Parathyroid adenoma (tissue), 2 donors: ENCODE data around the gene C1R.

Experiments
- H2AFZ ChIP-seq: fragments of 300-600 bp; sonication (generic); one replicate; pipeline ENCODE4 v1.7.0; 2017; ENCODE audit warnings: antibody characterized with exemption, mild to moderate bottlenecking
- H3K27ac ChIP-seq: fragments of 300-600 bp; sonication (generic); one replicate; pipeline ENCODE4 v1.7.0; 2017
- H3K27me3 ChIP-seq: fragments of 300-600 bp; sonication (generic); one replicate; pipeline ENCODE4 v1.7.0; 2017; ENCODE audit warnings: low read length; ENCODE audit not compliant: control insufficient read depth, insufficient read depth
- H3K36me3 ChIP-seq: fragments of 300-600 bp; sonication (generic); one replicate; pipeline ENCODE4 v1.7.0; 2017; ENCODE audit warnings: low read length; ENCODE audit not compliant: control insufficient read depth, insufficient read depth
- H3K4me1 ChIP-seq: fragments of 300-600 bp; sonication (generic); one replicate; pipeline ENCODE4 v1.7.0; 2017; ENCODE audit warnings: control low read depth
- H3K4me2 ChIP-seq: fragments of 300-600 bp; sonication (generic); one replicate; pipeline ENCODE4 v1.7.0; 2017; ENCODE audit warnings: low read length
- H3K4me3 ChIP-seq: fragments of 300-600 bp; sonication (generic); one replicate; pipeline ENCODE4 v1.7.0; 2017; ENCODE audit warnings: low read depth, low read length
- H3K79me2 ChIP-seq: fragments of 300-600 bp; sonication (generic); one replicate; pipeline ENCODE4 v1.7.0; 2017; ENCODE audit warnings: control low read depth
- H3K9ac ChIP-seq: fragments of 300-600 bp; sonication (generic); one replicate; pipeline ENCODE4 v1.7.0; 2017; ENCODE audit warnings: mild to moderate bottlenecking
- H3K9me3 ChIP-seq: fragments of 300-600 bp; sonication (generic); one replicate; pipeline ENCODE4 v1.7.0; 2017; ENCODE audit warnings: low read length; ENCODE audit not compliant: control insufficient read depth
- TF ChIP-seq, protein P1 (sequence below): fragments of 300-600 bp; sonication (generic); IDR thresholded peaks from one replicate; pipeline ENCODE4 v1.7.0; 2017; ENCODE audit warnings: antibody characterized with exemption, mild to moderate bottlenecking
- donor health status: primary hyperparathyroidism.

Gene C1R

DNA sequence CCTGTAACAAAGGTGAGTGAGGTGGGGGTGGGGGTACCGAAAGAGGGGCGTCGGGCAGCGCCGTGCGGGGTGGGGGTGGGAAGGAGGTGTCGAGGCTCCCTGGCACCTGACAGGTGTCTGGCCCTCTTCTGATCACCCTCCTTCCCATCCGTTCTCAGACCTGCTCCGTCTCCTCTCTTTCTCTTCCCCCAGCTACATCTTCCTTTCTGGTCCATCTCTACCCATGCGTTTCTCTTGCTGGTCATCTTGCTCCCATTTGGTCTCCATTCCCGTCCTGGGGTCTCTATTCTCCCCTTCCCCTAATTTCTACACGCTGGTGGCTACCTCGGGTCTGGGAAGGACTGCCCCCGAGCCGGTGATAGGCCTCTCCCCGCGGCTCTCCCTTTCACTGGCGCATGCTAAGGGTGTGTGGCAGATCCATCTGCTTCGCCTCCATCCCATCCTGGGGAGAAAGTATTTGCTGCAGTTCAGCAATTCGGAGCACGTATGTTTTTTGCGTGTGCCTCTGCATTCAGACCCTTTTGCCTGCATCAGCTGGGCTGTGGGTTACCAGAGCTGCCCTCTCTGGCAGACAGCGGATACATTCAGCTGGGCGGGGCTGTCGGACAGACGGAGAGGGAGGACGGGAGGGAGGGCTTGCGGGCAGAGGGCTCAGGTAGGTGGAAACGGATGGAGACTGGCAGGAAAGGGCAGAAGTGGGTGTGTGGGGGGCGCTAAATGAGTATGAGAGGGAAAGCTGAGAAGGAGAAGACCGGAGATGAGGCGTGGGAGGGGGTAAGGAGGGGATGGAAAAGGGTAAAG, 38.7 kb upstream of the C1R start:
- Histone ChIP-seq H3K4me2 (peak overlapping the region; percentile 100), H2AFZ (peak overlapping the region; percentile 84), H3K36me3 (no peaks in the 10 kb centered on the region), H3K27ac (peak overlapping the region; percentile 83), H3K9ac (peak overlapping the region; percentile 63), H3K9me3 (no peaks in the 10 kb centered on the region), H3K4me1 (peaks cover 5% of the 10 kb centered on the region), H3K79me2 (no peaks in the 10 kb centered on the region), H3K27me3 (no peaks in the 10 kb centered on the region), H3K4me3 (peak overlapping the region; percentile 90)
- TF ChIP-seq, protein P1, sequence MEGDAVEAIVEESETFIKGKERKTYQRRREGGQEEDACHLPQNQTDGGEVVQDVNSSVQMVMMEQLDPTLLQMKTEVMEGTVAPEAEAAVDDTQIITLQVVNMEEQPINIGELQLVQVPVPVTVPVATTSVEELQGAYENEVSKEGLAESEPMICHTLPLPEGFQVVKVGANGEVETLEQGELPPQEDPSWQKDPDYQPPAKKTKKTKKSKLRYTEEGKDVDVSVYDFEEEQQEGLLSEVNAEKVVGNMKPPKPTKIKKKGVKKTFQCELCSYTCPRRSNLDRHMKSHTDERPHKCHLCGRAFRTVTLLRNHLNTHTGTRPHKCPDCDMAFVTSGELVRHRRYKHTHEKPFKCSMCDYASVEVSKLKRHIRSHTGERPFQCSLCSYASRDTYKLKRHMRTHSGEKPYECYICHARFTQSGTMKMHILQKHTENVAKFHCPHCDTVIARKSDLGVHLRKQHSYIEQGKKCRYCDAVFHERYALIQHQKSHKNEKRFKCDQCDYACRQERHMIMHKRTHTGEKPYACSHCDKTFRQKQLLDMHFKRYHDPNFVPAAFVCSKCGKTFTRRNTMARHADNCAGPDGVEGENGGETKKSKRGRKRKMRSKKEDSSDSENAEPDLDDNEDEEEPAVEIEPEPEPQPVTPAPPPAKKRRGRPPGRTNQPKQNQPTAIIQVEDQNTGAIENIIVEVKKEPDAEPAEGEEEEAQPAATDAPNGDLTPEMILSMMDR = no peak

DNA sequence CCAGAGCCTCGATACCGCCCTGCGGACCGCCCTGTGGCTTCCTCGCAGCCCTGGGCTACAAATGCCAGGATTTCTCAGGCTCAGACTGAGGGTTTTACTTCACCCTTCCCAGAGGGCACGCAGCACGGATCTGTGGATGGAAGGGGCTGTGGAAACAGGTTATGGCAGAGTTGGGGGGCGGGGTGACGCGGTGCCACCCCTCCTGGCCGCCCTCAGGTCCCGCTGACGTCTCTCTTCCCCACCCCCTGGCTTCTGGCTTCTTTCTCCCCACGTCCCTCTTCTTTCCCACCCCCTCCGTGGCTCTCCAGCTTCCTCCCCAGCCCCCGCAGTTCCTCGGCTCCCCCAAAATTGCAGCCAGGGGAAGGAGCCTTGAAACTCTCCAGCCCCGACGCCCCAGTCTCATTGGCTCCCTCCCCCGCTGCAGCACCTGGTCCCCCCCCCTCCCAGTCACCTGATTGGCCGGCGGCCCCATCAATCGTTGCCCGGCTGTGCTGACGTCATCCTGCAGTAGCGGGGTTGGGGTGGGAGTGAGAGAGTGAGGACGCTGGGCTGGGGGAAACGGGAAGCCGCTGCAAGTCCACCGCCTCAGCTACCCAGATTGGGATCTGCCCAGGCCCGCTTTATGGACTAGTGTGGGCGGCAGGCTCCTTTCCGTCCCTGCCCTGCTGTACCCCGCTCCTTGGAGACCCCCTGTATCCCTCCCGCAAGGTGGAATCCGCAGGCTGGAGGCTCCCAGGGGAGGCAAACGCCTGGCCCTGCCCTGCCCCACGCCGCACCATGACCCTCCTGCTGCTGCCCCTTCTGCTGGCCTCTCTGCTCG, 37.8 kb upstream of the C1R start, which contains the start of gene CLSTN3:
Gene CLSTN3, plus strand, starts transcription at position 500 of the 820 bp plus-strand sequence. Its CDS starts 278 bp downstream, at position 778.
- TF ChIP-seq, protein P1 = no peak
- Histone ChIP-seq H3K9ac (peak within 1 kb of the TSS; percentile 63), H3K4me3 (peak within 1 kb of the TSS; percentile 90), H3K27ac (peak within 1 kb of the TSS; percentile 83), H3K9me3 (no peaks in the 10 kb centered on the region), H3K4me1 (peaks cover 5% of the 10 kb centered on the region), H2AFZ (peak within 1 kb of the TSS; percentile 84), H3K27me3 (no peaks in the 10 kb centered on the region), H3K4me2 (peak within 1 kb of the TSS; percentile 100), H3K36me3 (no peaks in the 10 kb centered on the region), H3K79me2 (no peaks in the 10 kb centered on the region)

DNA sequence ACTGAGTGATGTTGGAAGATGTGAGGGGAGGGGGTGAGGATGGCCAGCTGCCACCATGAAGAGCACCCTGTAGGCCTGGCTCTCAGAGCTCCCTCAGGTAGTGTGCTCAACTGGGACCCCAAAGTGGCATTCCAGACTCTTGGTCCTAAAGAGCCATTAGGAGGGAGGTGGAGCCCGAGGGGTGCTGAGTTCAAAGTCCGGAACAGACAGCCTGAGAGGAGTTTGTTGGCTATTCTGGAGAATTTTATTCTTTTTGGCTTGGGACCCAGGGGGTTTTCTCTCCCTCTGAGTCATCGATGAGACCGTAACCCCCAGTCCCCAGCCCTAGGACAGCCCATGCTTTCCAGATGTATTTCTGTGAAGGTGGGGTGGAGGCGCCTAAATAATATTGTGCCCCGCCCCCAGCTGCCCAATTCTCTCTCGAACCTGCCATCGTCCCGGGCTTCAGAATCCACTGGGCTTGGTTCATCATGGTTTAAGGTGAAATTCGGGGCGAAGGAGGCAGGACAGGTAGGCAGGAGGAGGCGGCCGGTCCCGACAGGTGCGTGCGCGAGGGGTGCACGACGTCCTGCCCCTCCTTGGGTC, 37.1 kb upstream of the C1R start:
- Histone ChIP-seq H3K79me2 (no peaks in the 10 kb centered on the region), H3K9me3 (no peaks in the 10 kb centered on the region), H3K4me2 (peak overlapping the region; percentile 100), H3K27ac (peak overlapping the region; percentile 83), H3K36me3 (no peaks in the 10 kb centered on the region), H3K4me1 (peaks cover 5% of the 10 kb centered on the region), H3K27me3 (no peaks in the 10 kb centered on the region), H2AFZ (peak overlapping the region; percentile 84), H3K4me3 (peak overlapping the region; percentile 90), H3K9ac (peak overlapping the region; percentile 63)
- TF ChIP-seq, protein P1 = no peak

DNA sequence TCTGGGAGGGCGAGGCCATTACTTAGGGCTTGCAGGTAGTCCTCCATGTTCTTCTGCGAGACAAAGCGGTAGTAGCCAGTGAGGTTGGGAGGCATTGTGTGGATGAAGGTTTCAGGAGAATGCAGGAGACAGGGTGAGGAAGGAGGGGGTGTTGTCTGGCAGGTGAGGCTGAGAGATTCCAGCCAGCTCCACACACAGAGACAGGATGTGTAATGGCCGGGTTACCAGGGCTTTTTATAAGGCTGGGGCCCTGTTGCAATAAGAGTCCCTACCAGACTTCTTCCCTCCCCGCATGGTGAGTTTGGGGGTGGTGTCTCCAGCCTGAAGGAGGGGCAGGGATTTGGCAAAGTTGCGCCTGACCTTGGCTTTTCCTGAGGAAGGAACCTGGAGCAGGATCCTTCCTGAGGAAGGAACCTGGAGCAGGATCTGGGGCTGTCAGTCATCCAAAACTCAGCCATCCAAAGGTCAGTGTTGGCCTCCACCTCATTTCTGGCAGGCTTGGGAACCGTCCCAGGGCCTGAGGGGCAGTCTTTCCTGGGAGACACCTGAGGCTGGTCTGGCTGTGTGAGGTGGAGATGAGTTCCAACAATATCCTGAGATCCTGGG, 36.5 kb upstream of the C1R start, which contains the start of gene RBP5:
Gene RBP5, minus strand, starts transcription at position 209 of the 606 bp plus-strand sequence. Its CDS starts 114 bp downstream, at position 95.
- peak within 1 kb of the TSS; percentile 83 for H3K27ac ChIP-seq
- peak within 1 kb of the TSS; percentile 63 for H3K9ac ChIP-seq
- no peaks in the 10 kb centered on the region for H3K79me2 ChIP-seq
- no peaks in the 10 kb centered on the region for H3K36me3 ChIP-seq
- no peaks in the 10 kb centered on the region for H3K27me3 ChIP-seq
- H2AFZ ChIP-seq = peak within 1 kb of the TSS; percentile 84
- H3K4me3 ChIP-seq = peak within 1 kb of the TSS; percentile 90
- TF ChIP-seq, protein P1 = no peak
- H3K4me2 ChIP-seq = peak within 1 kb of the TSS; percentile 100
- H3K4me1 ChIP-seq = peaks cover 5% of the 10 kb centered on the region
- H3K9me3 ChIP-seq = no peaks in the 10 kb centered on the region
